ENCODE measurements around the gene MED1.
"Not testable (repeated sequence)": the region's sequence is repeated elsewhere in the genome, so short reads cannot be mapped to it uniquely, and the experiment has no call there.

The MED1 gene

GRCh38 chr17:39439868-39440267 lies 11.2 kb downstream of the MED1 start:
- not testable (repeated sequence) for H2BK5ac ChIP-seq (ENCODE audit: low read depth, low read length, poor library complexity); H3K18ac ChIP-seq (ENCODE audit: low read length); H3K23ac ChIP-seq (ENCODE audit: low read length); DNase-seq; H3K4me2 ChIP-seq (ENCODE audit: low read length); H4K12ac ChIP-seq (ENCODE audit: low read depth, low read length); H3K27ac ChIP-seq (ENCODE audit: low read depth, low read length); H4K91ac ChIP-seq (ENCODE audit: low read depth, low read length); H3K79me2 ChIP-seq (ENCODE audit: control insufficient read depth, insufficient read depth, low read length, poor library complexity); H3K4me1 ChIP-seq (ENCODE audit: control insufficient read depth in 1 of 2, insufficient read depth in 2 of 2, low read length in 2 of 2); H3K14ac ChIP-seq (ENCODE audit: low read length); H2AK5ac ChIP-seq (ENCODE audit: low read length); H3K4ac ChIP-seq (ENCODE audit: low read depth, low read length); H3K27me3 ChIP-seq (ENCODE audit: insufficient read depth, low read length); H3K9ac ChIP-seq (ENCODE audit: low read length); H3K4me3 ChIP-seq (ENCODE audit: low read depth, low read length); H3K9me3 ChIP-seq (ENCODE audit: insufficient read depth, low read depth, low read length); H4K8ac ChIP-seq (ENCODE audit: low read depth, low read length); H3K79me1 ChIP-seq (ENCODE audit: low read length); H2BK120ac ChIP-seq (ENCODE audit: insufficient read depth, low read length, poor library complexity); H2BK12ac ChIP-seq (ENCODE audit: low read length); H2AFZ ChIP-seq (ENCODE audit: insufficient read depth, low read length, poor library complexity)
- WGBS (ENCODE audit: extremely low coverage, insufficient coverage, insufficient read length), result no CpG with 5 or more reads among the region's 2 CpGs
- peaks cover 37 to 42% of the 10 kb centered on the region in 2 experiments for H3K36me3 ChIP-seq (ENCODE audit: control insufficient read depth in 1 of 2, insufficient read depth in 2 of 2, low read length in 2 of 2)

GRCh38 chr17:39429600-39429999 lies 21.5 kb downstream of the MED1 start:
- H3K18ac ChIP-seq (ENCODE audit: low read length), result no peak overlapping the region
- H3K9me3 ChIP-seq (ENCODE audit: insufficient read depth, low read depth, low read length), result no peaks in the 10 kb centered on the region
- H3K4ac ChIP-seq (ENCODE audit: low read depth, low read length), result no peak overlapping the region
- no peak overlapping the region for H2BK12ac ChIP-seq (ENCODE audit: low read length)
- H3K79me1 ChIP-seq (ENCODE audit: low read length), result no peaks in the 10 kb centered on the region
- no peaks in the 10 kb centered on the region for H3K79me2 ChIP-seq (ENCODE audit: control insufficient read depth, insufficient read depth, low read length, poor library complexity)
- no peak overlapping the region for H3K23ac ChIP-seq (ENCODE audit: low read length)
- no peak overlapping the region for H3K14ac ChIP-seq (ENCODE audit: low read length)
- H2AK5ac ChIP-seq (ENCODE audit: low read length), result no peak overlapping the region
- H3K4me3 ChIP-seq (ENCODE audit: low read depth, low read length), result no peak overlapping the region
- H3K36me3 ChIP-seq (ENCODE audit: control insufficient read depth in 1 of 2, insufficient read depth in 2 of 2, low read length in 2 of 2), result peaks cover 59 to 72% of the 10 kb centered on the region in 2 experiments
- H3K27me3 ChIP-seq (ENCODE audit: insufficient read depth, low read length), result no peaks in the 10 kb centered on the region
- no peak overlapping the region for H4K91ac ChIP-seq (ENCODE audit: low read depth, low read length)
- H3K4me1 ChIP-seq (ENCODE audit: control insufficient read depth in 1 of 2, insufficient read depth in 2 of 2, low read length in 2 of 2), result no peaks in the 10 kb centered on the region
- no peak overlapping the region for H2AFZ ChIP-seq (ENCODE audit: insufficient read depth, low read length, poor library complexity)
- no CpG with 5 or more reads among the region's 4 CpGs for WGBS (ENCODE audit: extremely low coverage, insufficient coverage, insufficient read length)
- no peak overlapping the region for H3K27ac ChIP-seq (ENCODE audit: low read depth, low read length)
- no peak for DNase-seq
- H3K4me2 ChIP-seq (ENCODE audit: low read length), result no peak overlapping the region
- no peak overlapping the region for H3K9ac ChIP-seq (ENCODE audit: low read length)
- no peak overlapping the region for H4K8ac ChIP-seq (ENCODE audit: low read depth, low read length)
- H4K12ac ChIP-seq (ENCODE audit: low read depth, low read length), result no peak overlapping the region
- no peak overlapping the region for H2BK120ac ChIP-seq (ENCODE audit: insufficient read depth, low read length, poor library complexity)
- H2BK5ac ChIP-seq (ENCODE audit: low read depth, low read length, poor library complexity), result no peak overlapping the region

GRCh38 chr17:39416141-39416540 lies 34.9 kb downstream of the MED1 start:
- peaks cover 49 to 55% of the 10 kb centered on the region in 2 experiments for H3K36me3 ChIP-seq (ENCODE audit: control insufficient read depth in 1 of 2, insufficient read depth in 2 of 2, low read length in 2 of 2)
- H3K23ac ChIP-seq (ENCODE audit: low read length), result no peak overlapping the region
- H2BK120ac ChIP-seq (ENCODE audit: insufficient read depth, low read length, poor library complexity), result no peak overlapping the region
- H3K4me2 ChIP-seq (ENCODE audit: low read length), result no peak overlapping the region
- H3K27ac ChIP-seq (ENCODE audit: low read depth, low read length), result no peak overlapping the region
- no peaks in the 10 kb centered on the region for H3K4me1 ChIP-seq (ENCODE audit: control insufficient read depth in 1 of 2, insufficient read depth in 2 of 2, low read length in 2 of 2)
- no peak overlapping the region for H4K91ac ChIP-seq (ENCODE audit: low read depth, low read length)
- H3K79me2 ChIP-seq (ENCODE audit: control insufficient read depth, insufficient read depth, low read length, poor library complexity), result no peaks in the 10 kb centered on the region
- no peaks in the 10 kb centered on the region for H3K27me3 ChIP-seq (ENCODE audit: insufficient read depth, low read length)
- H2BK5ac ChIP-seq (ENCODE audit: low read depth, low read length, poor library complexity), result no peak overlapping the region
- no peak for DNase-seq
- H2AFZ ChIP-seq (ENCODE audit: insufficient read depth, low read length, poor library complexity), result no peak overlapping the region
- H4K12ac ChIP-seq (ENCODE audit: low read depth, low read length), result no peak overlapping the region
- no peak overlapping the region for H2AK5ac ChIP-seq (ENCODE audit: low read length)
- H2BK12ac ChIP-seq (ENCODE audit: low read length), result no peak overlapping the region
- H3K14ac ChIP-seq (ENCODE audit: low read length), result no peak overlapping the region
- no peaks in the 10 kb centered on the region for H3K9me3 ChIP-seq (ENCODE audit: insufficient read depth, low read depth, low read length)
- H3K4me3 ChIP-seq (ENCODE audit: low read depth, low read length), result no peak overlapping the region
- no CpG with 5 or more reads among the region's 1 CpG for WGBS (ENCODE audit: extremely low coverage, insufficient coverage, insufficient read length)
- H3K79me1 ChIP-seq (ENCODE audit: low read length), result no peaks in the 10 kb centered on the region
- no peak overlapping the region for H3K4ac ChIP-seq (ENCODE audit: low read depth, low read length)
- no peak overlapping the region for H3K18ac ChIP-seq (ENCODE audit: low read length)
- H4K8ac ChIP-seq (ENCODE audit: low read depth, low read length), result no peak overlapping the region
- H3K9ac ChIP-seq (ENCODE audit: low read length), result no peak overlapping the region

GRCh38 chr17:39410279-39410678 lies 40.8 kb downstream of the MED1 start:
- peaks cover 45 to 62% of the 10 kb centered on the region in 2 experiments for H3K36me3 ChIP-seq (ENCODE audit: control insufficient read depth in 1 of 2, insufficient read depth in 2 of 2, low read length in 2 of 2)
- H4K8ac ChIP-seq (ENCODE audit: low read depth, low read length), result no peak overlapping the region
- H2BK120ac ChIP-seq (ENCODE audit: insufficient read depth, low read length, poor library complexity), result no peak overlapping the region
- H3K4me3 ChIP-seq (ENCODE audit: low read depth, low read length), result no peak overlapping the region
- no peak overlapping the region for H3K18ac ChIP-seq (ENCODE audit: low read length)
- H3K14ac ChIP-seq (ENCODE audit: low read length), result no peak overlapping the region
- no peaks in the 10 kb centered on the region for H3K4me1 ChIP-seq (ENCODE audit: control insufficient read depth in 1 of 2, insufficient read depth in 2 of 2, low read length in 2 of 2)
- no peak overlapping the region for H2AFZ ChIP-seq (ENCODE audit: insufficient read depth, low read length, poor library complexity)
- no peak overlapping the region for H2BK5ac ChIP-seq (ENCODE audit: low read depth, low read length, poor library complexity)
- H3K79me1 ChIP-seq (ENCODE audit: low read length), result no peaks in the 10 kb centered on the region
- no peak overlapping the region for H2AK5ac ChIP-seq (ENCODE audit: low read length)
- no CpG with 5 or more reads among the region's 13 CpGs for WGBS (ENCODE audit: extremely low coverage, insufficient coverage, insufficient read length)
- H3K79me2 ChIP-seq (ENCODE audit: control insufficient read depth, insufficient read depth, low read length, poor library complexity), result no peaks in the 10 kb centered on the region
- no peaks in the 10 kb centered on the region for H3K27me3 ChIP-seq (ENCODE audit: insufficient read depth, low read length)
- H3K9me3 ChIP-seq (ENCODE audit: insufficient read depth, low read depth, low read length), result no peaks in the 10 kb centered on the region
- H3K23ac ChIP-seq (ENCODE audit: low read length), result no peak overlapping the region
- H3K4me2 ChIP-seq (ENCODE audit: low read length), result no peak overlapping the region
- H4K91ac ChIP-seq (ENCODE audit: low read depth, low read length), result no peak overlapping the region
- H3K9ac ChIP-seq (ENCODE audit: low read length), result no peak overlapping the region
- H2BK12ac ChIP-seq (ENCODE audit: low read length), result no peak overlapping the region
- no peak overlapping the region for H3K4ac ChIP-seq (ENCODE audit: low read depth, low read length)
- no peak for DNase-seq
- no peak overlapping the region for H4K12ac ChIP-seq (ENCODE audit: low read depth, low read length)
- H3K27ac ChIP-seq (ENCODE audit: low read depth, low read length), result no peak overlapping the region
